Esophagus muscularis mucosa (tissue), 3 donors: ENCODE measurements around the gene TXNRD2.

ENCODE experiments used
- POLR2AphosphoS5 ChIP-seq, 2 donors: sonication (generic); formaldehyde crosslinking; IDR thresholded peaks; one replicate each; pipeline ENCODE4 v1.6.1; 2017; ENCODE audit warnings: antibody characterized with exemption in 2 of 2
- TF ChIP-seq, protein P1 (sequence below), 3 experiments: fragments of 200-600 bp in 2 of 3; fragments of 450-650 bp in 1 of 3; sonication (generic) in 2 of 3; IDR thresholded peaks; one replicate each; pipeline ENCODE4 v1.5.1; 2017 to 2019; ENCODE audit warnings: antibody characterized with exemption in 3 of 3, mild to moderate bottlenecking in 2 of 3, moderate library complexity in 1 of 3

DNA sequence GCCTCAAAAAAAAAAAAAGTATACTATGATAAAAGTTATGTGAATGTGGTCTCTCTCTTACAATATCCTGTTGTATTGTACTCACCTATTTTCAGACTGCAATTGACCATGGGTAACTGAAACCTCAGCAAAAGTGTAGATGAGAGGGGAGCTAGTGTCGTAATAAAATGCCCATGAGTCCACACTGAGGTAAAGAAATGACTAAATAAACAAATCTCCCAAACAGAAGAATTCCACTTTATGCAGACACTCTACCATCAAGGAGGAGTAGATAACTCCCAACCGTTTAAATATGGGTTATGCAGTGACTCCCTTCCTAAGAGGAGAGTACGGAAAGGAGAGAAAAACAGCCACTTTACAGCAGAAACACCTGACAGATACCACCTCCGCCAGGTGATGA, 101.6 kb downstream of the TXNRD2 start:
- TF ChIP-seq POLR2AphosphoS5 (IDR thresholded peaks at IDR 0.05): no peak
- TF ChIP-seq, protein P1, sequence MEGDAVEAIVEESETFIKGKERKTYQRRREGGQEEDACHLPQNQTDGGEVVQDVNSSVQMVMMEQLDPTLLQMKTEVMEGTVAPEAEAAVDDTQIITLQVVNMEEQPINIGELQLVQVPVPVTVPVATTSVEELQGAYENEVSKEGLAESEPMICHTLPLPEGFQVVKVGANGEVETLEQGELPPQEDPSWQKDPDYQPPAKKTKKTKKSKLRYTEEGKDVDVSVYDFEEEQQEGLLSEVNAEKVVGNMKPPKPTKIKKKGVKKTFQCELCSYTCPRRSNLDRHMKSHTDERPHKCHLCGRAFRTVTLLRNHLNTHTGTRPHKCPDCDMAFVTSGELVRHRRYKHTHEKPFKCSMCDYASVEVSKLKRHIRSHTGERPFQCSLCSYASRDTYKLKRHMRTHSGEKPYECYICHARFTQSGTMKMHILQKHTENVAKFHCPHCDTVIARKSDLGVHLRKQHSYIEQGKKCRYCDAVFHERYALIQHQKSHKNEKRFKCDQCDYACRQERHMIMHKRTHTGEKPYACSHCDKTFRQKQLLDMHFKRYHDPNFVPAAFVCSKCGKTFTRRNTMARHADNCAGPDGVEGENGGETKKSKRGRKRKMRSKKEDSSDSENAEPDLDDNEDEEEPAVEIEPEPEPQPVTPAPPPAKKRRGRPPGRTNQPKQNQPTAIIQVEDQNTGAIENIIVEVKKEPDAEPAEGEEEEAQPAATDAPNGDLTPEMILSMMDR (IDR thresholded peaks at IDR 0.05): no peak
